ENCODE measurements around the gene ADAR.

The ADAR gene

DNA sequence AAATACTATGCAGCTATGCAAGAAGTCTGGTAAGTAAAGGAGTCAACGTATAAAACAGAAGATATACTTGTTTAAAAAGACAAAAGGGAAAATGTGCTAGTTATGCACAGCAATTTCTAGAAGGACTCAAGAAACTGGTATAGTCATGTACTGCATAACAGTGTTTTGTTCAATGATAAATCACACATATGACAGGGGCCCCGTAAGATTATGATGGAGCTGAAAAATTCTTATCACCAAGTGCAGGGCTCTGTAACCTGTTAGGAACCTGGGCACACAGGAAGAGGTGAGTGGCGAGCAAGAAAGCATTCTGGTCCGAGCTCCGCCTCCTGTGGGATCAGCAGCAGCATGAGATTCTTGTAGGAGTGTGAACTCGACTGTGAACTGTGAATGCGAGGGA, 13.2 kb downstream of the ADAR start:
- Histone ChIP-seq H3K4me3 (ENCODE audit: low read length) (no peak overlapping the region), H3K27me3 (ENCODE audit: insufficient read depth, low read length) (no peaks in the 10 kb centered on the region), H3K36me3 (ENCODE audit: insufficient read depth, low read length) (peaks cover 100% of the 10 kb centered on the region), H3K4me1 (ENCODE audit: insufficient read depth, low read length) (no peaks in the 10 kb centered on the region), H3K9me3 (ENCODE audit: insufficient read depth, low read depth, low read length) (no peaks in the 10 kb centered on the region), H3K27ac (ENCODE audit: low read depth, low read length) (no peak overlapping the region), H3K9ac (ENCODE audit: low read depth, low read length) (no peak overlapping the region)
- WGBS = 93% methylated on average over 6 of the region's 7 CpGs

- Histone ChIP-seq H3K9me3 (ENCODE audit: insufficient read depth, low read depth, low read length) (no peaks in the 10 kb centered on the region), H3K9ac (ENCODE audit: low read depth, low read length) (no peak overlapping the region), H3K4me3 (ENCODE audit: low read length) (no peak overlapping the region), H3K27me3 (ENCODE audit: insufficient read depth, low read length) (no peaks in the 10 kb centered on the region), H3K4me1 (ENCODE audit: insufficient read depth, low read length) (no peaks in the 10 kb centered on the region), H3K36me3 (ENCODE audit: insufficient read depth, low read length) (peaks cover 100% of the 10 kb centered on the region), H3K27ac (ENCODE audit: low read depth, low read length) (no peak overlapping the region)
Observed at GRCh38 chr1:154593390-154593789, 14.6 kb downstream of the ADAR start.

DNA sequence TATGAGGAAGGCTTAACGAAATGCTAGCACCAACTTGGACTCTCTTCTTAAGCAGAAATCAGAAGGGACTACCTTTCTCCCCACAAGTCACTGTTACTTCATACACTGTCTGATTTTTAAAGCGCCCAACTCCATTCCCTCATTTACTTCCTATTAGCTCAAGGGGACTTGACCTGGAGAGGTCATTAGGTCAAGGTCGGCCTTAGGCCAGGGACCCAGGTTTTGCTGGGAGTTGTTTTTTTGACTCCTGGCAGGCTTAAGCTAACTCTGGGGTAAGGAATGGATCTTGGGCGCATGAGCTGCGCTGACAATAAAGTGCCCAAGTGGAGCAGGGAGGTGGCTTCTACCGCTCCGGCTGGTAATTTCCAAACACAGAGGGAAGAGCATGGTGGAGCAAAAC, 16.8 kb downstream of the ADAR start:
- no peaks in the 10 kb centered on the region for H3K9me3 ChIP-seq (ENCODE audit: insufficient read depth, low read depth, low read length)
- H3K27me3 ChIP-seq (ENCODE audit: insufficient read depth, low read length) = no peaks in the 10 kb centered on the region
- H3K9ac ChIP-seq (ENCODE audit: low read depth, low read length) = no peak overlapping the region
- no peak overlapping the region for H3K4me3 ChIP-seq (ENCODE audit: low read length)
- no peaks in the 10 kb centered on the region for H3K4me1 ChIP-seq (ENCODE audit: insufficient read depth, low read length)
- 90% methylated on average over 7 of the region's 7 CpGs for WGBS
- H3K27ac ChIP-seq (ENCODE audit: low read depth, low read length) = no peak overlapping the region
- peaks cover 100% of the 10 kb centered on the region for H3K36me3 ChIP-seq (ENCODE audit: insufficient read depth, low read length)

GRCh38 chr1:154590756-154591155, 17.2 kb downstream of the ADAR start:
- H3K4me1 ChIP-seq (ENCODE audit: insufficient read depth, low read length) = no peaks in the 10 kb centered on the region
- WGBS = 100% methylated on average over 2 of the region's 5 CpGs
- peaks cover 100% of the 10 kb centered on the region for H3K36me3 ChIP-seq (ENCODE audit: insufficient read depth, low read length)
- H3K9me3 ChIP-seq (ENCODE audit: insufficient read depth, low read depth, low read length) = no peaks in the 10 kb centered on the region
- H3K4me3 ChIP-seq (ENCODE audit: low read length) = no peak overlapping the region
- no peak overlapping the region for H3K9ac ChIP-seq (ENCODE audit: low read depth, low read length)
- H3K27me3 ChIP-seq (ENCODE audit: insufficient read depth, low read length) = no peaks in the 10 kb centered on the region
- H3K27ac ChIP-seq (ENCODE audit: low read depth, low read length) = no peak overlapping the region

DNA sequence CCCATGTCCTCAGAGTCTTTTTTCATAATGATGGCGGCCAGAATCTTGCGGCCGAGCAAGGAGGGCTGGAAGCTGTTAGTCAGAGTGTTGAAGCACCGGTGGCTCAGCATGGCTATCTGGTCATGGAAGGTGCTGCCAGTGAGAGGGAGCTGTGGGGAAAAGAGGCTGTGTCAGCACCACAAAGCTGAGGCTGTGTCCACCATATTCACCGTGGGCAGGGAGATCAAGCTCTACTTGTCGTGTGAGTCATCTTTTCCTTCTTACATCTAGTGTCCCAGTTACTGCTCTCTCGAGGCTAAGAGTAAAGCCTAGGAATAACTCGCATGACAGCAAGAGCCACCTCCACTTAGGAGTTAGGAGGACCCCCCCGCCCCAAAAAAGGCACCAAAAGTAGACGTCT, 18.2 kb downstream of the ADAR start:
- Histone ChIP-seq H3K9ac (ENCODE audit: low read depth, low read length) (no peak overlapping the region), H3K27me3 (ENCODE audit: insufficient read depth, low read length) (no peaks in the 10 kb centered on the region), H3K27ac (ENCODE audit: low read depth, low read length) (no peak overlapping the region), H3K36me3 (ENCODE audit: insufficient read depth, low read length) (peaks cover 100% of the 10 kb centered on the region), H3K9me3 (ENCODE audit: insufficient read depth, low read depth, low read length) (no peaks in the 10 kb centered on the region), H3K4me3 (ENCODE audit: low read length) (no peak overlapping the region), H3K4me1 (ENCODE audit: insufficient read depth, low read length) (no peaks in the 10 kb centered on the region)
- WGBS = 94% methylated on average over 9 of the region's 10 CpGs

DNA sequence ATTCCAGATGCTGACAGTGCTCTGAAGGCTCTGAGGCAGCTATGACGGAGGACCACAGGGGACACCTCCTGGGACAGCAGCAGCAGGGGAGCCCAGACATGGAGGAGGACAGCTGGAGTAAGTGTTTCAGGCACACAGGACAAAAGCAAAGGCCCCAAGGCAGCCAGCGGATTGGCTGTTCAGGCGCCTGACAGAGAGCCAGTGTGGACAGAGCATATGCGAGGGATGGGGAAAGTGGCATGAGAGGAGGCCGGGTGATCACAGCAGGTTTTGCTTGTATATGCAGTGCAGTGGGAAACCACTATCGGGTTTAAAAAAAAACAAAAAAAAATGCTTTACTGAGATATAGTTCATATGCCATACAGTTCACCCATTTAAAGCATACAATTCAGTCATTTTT, 21.3 kb downstream of the ADAR start:
- H3K27ac ChIP-seq (ENCODE audit: low read depth, low read length) = no peak overlapping the region
- no peaks in the 10 kb centered on the region for H3K27me3 ChIP-seq (ENCODE audit: insufficient read depth, low read length)
- no peaks in the 10 kb centered on the region for H3K9me3 ChIP-seq (ENCODE audit: insufficient read depth, low read depth, low read length)
- no peak overlapping the region for H3K4me3 ChIP-seq (ENCODE audit: low read length)
- 94% methylated on average over 6 of the region's 6 CpGs for WGBS
- peaks cover 100% of the 10 kb centered on the region for H3K36me3 ChIP-seq (ENCODE audit: insufficient read depth, low read length)
- no peaks in the 10 kb centered on the region for H3K4me1 ChIP-seq (ENCODE audit: insufficient read depth, low read length)
- no peak overlapping the region for H3K9ac ChIP-seq (ENCODE audit: low read depth, low read length)

DNA sequence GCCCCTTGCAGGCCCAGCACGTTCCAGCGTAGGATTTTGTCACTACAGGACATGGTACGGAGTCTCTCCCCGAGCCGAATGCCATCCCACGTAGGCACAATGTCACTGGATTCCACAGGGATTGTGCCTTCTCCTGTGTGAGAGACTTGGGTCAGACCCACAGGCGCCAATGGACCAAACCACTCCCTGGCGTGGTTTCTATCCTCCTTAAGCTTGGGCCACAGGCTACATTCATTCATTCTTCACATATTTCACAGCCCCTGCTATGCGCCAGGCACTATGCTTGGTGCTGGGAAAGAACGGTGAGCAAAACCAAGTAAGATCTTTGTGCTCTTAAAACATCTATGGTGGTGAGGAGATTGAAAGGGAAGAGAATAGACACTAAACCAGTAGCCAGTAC, 21.8 kb downstream of the ADAR start:
- Histone ChIP-seq H3K36me3 (ENCODE audit: insufficient read depth, low read length) (peaks cover 98% of the 10 kb centered on the region), H3K4me1 (ENCODE audit: insufficient read depth, low read length) (no peaks in the 10 kb centered on the region), H3K9me3 (ENCODE audit: insufficient read depth, low read depth, low read length) (no peaks in the 10 kb centered on the region), H3K4me3 (ENCODE audit: low read length) (no peak overlapping the region), H3K27ac (ENCODE audit: low read depth, low read length) (no peak overlapping the region), H3K9ac (ENCODE audit: low read depth, low read length) (no peak overlapping the region), H3K27me3 (ENCODE audit: insufficient read depth, low read length) (no peaks in the 10 kb centered on the region)
- 92% methylated on average over 10 of the region's 10 CpGs for WGBS

DNA sequence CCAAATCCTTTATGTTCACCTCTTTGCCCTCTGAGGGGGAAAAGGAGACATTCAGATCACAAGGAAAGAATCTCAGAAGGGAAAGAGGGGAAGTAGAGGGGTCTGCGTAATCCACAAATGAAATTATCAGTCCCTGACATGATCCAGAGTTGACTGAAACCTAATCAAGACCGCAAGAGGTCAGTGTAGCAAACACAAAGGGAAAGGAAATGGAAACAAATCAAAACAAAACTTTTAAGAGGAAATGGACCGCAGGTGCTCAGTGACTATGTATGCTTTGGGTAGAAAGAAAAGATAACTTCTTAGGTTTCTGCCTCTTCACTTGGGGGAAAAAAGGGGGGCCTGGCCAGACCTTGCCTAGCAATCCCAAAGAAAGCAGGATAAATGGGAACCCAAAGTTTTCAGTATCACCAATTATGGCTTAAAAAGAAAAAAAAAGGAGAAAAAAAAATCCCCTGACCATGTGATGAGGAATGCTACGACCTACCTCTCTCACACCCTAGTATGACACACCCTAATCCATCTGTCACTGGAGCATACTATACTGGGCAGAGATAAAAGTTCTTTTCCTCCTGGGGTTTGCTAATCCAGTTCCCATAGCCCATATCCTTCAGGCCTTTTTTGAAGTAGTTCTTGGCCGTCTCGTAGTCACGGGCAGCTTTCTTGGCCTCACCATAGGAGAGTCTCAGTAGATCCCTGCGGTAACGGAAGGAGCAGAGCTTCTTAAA, 23.6 kb downstream of the ADAR start:
- no peaks in the 10 kb centered on the region for H3K27me3 ChIP-seq (ENCODE audit: insufficient read depth, low read length)
- 95% methylated on average over 9 of the region's 9 CpGs for WGBS
- H3K27ac ChIP-seq (ENCODE audit: low read depth, low read length) = no peak overlapping the region
- no peaks in the 10 kb centered on the region for H3K4me1 ChIP-seq (ENCODE audit: insufficient read depth, low read length)
- no peak overlapping the region for H3K9ac ChIP-seq (ENCODE audit: low read depth, low read length)
- peaks cover 98% of the 10 kb centered on the region for H3K36me3 ChIP-seq (ENCODE audit: insufficient read depth, low read length)
- no peak overlapping the region for H3K4me3 ChIP-seq (ENCODE audit: low read length)
- H3K9me3 ChIP-seq (ENCODE audit: insufficient read depth, low read depth, low read length) = no peaks in the 10 kb centered on the region

GRCh38 chr1:154583773-154584172, 24.2 kb downstream of the ADAR start:
- Histone ChIP-seq H3K36me3 (ENCODE audit: insufficient read depth, low read length) (peaks cover 98% of the 10 kb centered on the region), H3K9ac (ENCODE audit: low read depth, low read length) (no peak overlapping the region), H3K4me3 (ENCODE audit: low read length) (no peak overlapping the region), H3K27me3 (ENCODE audit: insufficient read depth, low read length) (no peaks in the 10 kb centered on the region), H3K4me1 (ENCODE audit: insufficient read depth, low read length) (no peaks in the 10 kb centered on the region), H3K9me3 (ENCODE audit: insufficient read depth, low read depth, low read length) (no peaks in the 10 kb centered on the region), H3K27ac (ENCODE audit: low read depth, low read length) (no peak overlapping the region)
- WGBS = 84% methylated on average over 9 of the region's 9 CpGs

- WGBS = 94% methylated on average over 6 of the region's 6 CpGs
- Histone ChIP-seq H3K4me3 (ENCODE audit: low read length) (no peak overlapping the region), H3K27me3 (ENCODE audit: insufficient read depth, low read length) (no peaks in the 10 kb centered on the region), H3K9ac (ENCODE audit: low read depth, low read length) (no peak overlapping the region), H3K4me1 (ENCODE audit: insufficient read depth, low read length) (no peaks in the 10 kb centered on the region), H3K27ac (ENCODE audit: low read depth, low read length) (no peak overlapping the region), H3K36me3 (ENCODE audit: insufficient read depth, low read length) (peaks cover 98% of the 10 kb centered on the region), H3K9me3 (ENCODE audit: insufficient read depth, low read depth, low read length) (no peaks in the 10 kb centered on the region)
Observed at GRCh38 chr1:154582885-154583284, 25.1 kb downstream of the ADAR start.

- Histone ChIP-seq H3K27me3 (ENCODE audit: insufficient read depth, low read length) (no peaks in the 10 kb centered on the region), H3K9me3 (ENCODE audit: insufficient read depth, low read depth, low read length) (no peaks in the 10 kb centered on the region), H3K4me1 (ENCODE audit: insufficient read depth, low read length) (no peaks in the 10 kb centered on the region), H3K27ac (ENCODE audit: low read depth, low read length) (no peak overlapping the region), H3K4me3 (ENCODE audit: low read length) (no peak overlapping the region), H3K9ac (ENCODE audit: low read depth, low read length) (no peak overlapping the region), H3K36me3 (ENCODE audit: insufficient read depth, low read length) (peaks cover 90% of the 10 kb centered on the region)
- 94% methylated on average over 3 of the region's 3 CpGs for WGBS
Observed at GRCh38 chr1:154581766-154582165, 26.2 kb downstream of the ADAR start.

GRCh38 chr1:154579374-154579773, 28.6 kb downstream of the ADAR start:
- no peaks in the 10 kb centered on the region for H3K4me1 ChIP-seq (ENCODE audit: insufficient read depth, low read length)
- no peaks in the 10 kb centered on the region for H3K27me3 ChIP-seq (ENCODE audit: insufficient read depth, low read length)
- H3K27ac ChIP-seq (ENCODE audit: low read depth, low read length) = no peak overlapping the region
- no peak overlapping the region for H3K4me3 ChIP-seq (ENCODE audit: low read length)
- peaks cover 66% of the 10 kb centered on the region for H3K36me3 ChIP-seq (ENCODE audit: insufficient read depth, low read length)
- H3K9ac ChIP-seq (ENCODE audit: low read depth, low read length) = no peak overlapping the region
- WGBS = 93% methylated on average over 8 of the region's 8 CpGs
- H3K9me3 ChIP-seq (ENCODE audit: insufficient read depth, low read depth, low read length) = no peaks in the 10 kb centered on the region

Data from HUES64 (cell line).